ENCODE results near the gene ERICH3.
"Not testable (repeated sequence)": the region's sequence is repeated elsewhere in the genome, so short reads cannot be mapped to it uniquely, and the experiment has no call there.

DNA sequence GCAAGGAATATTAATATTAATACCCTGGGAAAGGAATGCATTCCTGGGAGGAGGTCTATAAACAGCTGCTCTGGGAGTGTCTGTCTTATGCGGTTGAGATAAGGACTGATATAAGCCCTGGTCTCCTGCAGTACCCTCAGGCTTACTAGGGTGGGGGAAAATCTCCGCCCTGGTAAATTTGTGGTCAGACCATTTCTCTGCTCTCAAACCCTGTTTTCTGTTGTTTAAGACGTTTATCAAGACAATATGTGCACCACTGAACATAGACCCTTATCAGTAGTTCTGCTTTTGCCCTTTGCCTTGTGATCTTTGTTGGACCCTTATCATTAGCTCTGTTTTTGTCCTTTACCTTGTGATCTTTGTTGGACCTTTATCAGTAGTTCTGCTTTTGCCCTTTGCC, 2.7 kb downstream of the ERICH3 start:
- TF ChIP-seq, protein P1, sequence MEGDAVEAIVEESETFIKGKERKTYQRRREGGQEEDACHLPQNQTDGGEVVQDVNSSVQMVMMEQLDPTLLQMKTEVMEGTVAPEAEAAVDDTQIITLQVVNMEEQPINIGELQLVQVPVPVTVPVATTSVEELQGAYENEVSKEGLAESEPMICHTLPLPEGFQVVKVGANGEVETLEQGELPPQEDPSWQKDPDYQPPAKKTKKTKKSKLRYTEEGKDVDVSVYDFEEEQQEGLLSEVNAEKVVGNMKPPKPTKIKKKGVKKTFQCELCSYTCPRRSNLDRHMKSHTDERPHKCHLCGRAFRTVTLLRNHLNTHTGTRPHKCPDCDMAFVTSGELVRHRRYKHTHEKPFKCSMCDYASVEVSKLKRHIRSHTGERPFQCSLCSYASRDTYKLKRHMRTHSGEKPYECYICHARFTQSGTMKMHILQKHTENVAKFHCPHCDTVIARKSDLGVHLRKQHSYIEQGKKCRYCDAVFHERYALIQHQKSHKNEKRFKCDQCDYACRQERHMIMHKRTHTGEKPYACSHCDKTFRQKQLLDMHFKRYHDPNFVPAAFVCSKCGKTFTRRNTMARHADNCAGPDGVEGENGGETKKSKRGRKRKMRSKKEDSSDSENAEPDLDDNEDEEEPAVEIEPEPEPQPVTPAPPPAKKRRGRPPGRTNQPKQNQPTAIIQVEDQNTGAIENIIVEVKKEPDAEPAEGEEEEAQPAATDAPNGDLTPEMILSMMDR (IDR thresholded peaks at IDR 0.05): not testable (repeated sequence)
- not testable (repeated sequence) for TF ChIP-seq POLR2A (IDR thresholded peaks at IDR 0.05)
